CD4-positive, alpha-beta T cell treated with Interleukin-15 for 1 hour (primary cell): Measurements from ENCODE around the gene GSTA1.
"Not testable (repeated sequence)": the region's sequence is repeated elsewhere in the genome, so short reads cannot be mapped to it uniquely, and the experiment has no call there.

Experiments
- DNase-seq: peaks from one replicate; pipeline ENCODE4 v3.0.0-alpha.2; 2020

The GSTA1 gene

DNA sequence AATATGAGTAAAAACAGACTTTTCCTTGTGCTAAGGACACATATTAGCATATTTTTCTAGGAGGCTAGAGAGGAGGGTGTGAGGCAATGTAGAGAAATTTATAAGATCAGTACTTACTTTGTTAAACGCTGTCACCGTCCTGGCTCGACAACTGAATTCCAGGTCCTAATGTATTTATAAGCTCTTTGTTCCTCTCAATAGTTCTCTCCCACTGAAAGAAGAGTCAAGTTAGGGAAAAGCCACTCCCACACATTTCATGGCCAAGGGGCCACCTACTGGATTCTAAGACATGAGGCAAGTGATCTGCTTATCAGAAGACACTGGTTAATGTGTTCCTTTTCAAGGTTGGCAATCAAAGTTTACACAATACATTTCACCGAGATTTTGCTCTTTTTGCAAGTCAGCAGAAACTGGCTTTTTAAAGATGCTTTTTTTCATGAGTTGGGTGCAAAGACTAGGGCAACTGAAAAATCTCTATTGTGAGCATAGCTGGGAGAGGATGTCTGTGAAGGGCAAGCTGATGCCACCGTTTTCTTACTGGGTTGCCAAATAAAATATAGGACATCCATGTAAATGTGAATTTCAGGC lies at the start of gene GSTA1:
GSTA1 (minus strand) TSS at position 149 of the 588 bp plus-strand sequence. CDS start 4,549 bp downstream, outside the sequence.
- not testable (repeated sequence) for DNase-seq

DNA sequence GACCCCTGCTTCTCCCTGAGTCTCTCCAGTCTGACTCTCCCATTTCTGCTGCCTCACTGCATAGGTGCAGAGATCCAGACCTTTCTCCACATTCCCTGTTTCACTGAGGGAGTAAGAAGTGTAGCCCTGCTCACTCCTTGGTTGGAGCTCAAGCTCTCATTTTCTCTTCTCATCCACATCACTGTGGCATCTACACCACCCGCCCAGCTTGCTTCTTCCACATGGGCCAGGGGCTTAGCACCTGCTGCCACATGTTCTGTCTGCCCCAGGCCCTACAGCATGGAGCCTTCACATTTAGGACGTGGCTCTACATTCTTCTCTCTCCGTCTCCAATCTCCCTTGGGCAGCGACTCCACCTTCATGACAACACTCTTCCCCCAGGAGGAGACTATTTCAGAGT lies 45.5 kb upstream of the GSTA1 start:
- DNase-seq = no peak

GRCh38 chr6:52846002-52846401 lies 42.4 kb upstream of the GSTA1 start:
- DNase-seq = no peak

DNA sequence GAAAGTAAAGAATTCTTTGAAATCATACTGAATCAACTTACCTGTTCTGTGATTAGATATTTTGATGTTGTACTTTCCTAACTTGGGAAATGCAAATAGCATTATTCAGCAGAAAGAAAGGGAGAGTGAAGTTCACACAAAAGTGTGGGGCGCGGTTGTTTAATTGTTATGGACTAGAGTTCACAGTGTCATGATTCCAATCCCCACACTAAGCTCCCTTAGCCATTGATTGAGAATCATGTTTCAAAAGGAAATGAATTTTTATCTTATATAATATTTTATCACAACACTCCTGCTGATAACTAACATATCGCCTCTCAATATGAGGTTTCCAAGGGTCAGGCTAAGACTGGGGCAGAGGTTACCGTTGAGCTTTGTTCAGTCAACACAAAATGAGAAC lies 40.0 kb upstream of the GSTA1 start:
- DNase-seq = no peak

- no peak for DNase-seq
Measured at GRCh38 chr6:52840763-52841585, 37.4 kb upstream of the GSTA1 start, which contains the start of gene GSTA5. Gene GSTA5 (minus strand): TSS chr6:52840813.

GRCh38 chr6:52839124-52840055 lies 35.8 kb upstream of the GSTA1 start:
- DNase-seq = no peak

DNA sequence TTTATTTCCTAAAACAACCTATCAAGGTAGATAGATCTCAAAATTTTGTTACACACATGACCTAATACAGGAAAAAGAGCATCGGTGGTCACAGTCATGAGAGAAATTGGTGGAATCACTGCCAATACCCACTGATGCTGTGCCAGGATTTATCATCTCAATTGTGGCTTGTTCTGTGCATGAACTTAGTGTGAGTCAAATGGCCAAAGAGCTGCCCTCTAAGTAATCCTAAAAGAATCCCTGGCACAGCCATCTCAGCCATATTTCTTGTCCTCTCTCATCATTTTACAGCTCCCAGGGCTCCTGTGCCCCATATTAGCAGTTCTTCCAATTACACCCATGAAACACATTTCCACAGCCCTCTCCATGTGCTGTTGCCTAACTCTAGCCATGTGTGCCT lies 30.9 kb upstream of the GSTA1 start:
- no peak for DNase-seq

DNA sequence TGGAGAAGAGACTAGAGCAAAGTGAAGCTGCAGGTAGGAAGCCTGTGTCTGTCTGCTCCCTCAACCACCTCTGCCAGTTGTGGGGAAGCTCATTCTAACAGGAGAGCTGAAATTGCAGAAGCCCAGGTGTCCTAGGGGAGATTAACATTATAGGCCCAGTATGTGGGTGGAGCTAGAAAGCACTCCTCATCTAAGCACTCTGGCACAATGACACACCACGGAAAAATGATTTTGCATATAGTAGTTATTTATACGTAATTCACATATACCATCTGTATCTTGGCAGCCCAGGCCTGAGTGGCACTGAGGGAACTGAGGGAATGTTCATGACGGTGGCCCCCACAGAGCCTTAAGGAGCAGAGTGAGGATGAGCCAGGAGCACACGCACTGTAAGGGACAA lies 27.3 kb upstream of the GSTA1 start:
- not testable (repeated sequence) for DNase-seq

DNA sequence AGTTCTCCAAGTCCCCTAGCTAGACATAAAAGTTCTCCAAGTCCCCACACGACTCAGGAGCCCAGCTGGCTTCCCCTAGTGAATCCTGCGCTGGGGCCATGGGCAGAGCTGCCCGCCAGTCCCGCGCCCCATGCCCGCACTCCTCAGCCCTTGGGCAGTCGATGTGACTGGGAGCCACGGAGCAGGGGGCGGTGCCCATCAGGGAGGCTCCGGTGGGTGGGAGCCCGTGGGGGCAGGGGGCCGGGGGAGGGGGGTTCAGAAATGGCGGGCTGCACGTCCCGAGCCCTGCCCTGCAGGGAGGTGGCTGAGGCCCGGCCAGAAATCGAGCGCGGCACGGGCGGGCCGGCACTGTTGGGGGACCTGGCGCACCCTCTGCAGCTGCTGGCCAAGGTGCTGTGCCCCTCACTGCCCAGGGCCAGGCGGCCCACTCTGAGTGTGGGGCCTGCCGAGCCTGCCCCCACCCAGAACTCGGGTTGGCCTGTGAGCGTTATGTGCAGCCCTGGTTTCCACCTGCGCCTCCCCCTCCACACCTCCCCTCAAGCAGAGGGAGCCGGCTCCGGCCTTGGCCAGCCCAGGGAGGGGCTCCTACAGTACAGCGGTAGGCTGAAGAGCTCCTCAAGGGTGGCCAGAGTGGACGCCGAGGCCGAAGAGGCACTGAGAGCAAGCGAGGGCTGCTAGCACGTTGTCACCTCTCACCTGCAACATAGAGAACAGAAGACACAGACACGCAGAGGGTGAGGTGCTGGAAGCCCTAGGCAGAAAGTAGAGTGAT lies 25.6 kb upstream of the GSTA1 start:
- DNase-seq = no peak

DNA sequence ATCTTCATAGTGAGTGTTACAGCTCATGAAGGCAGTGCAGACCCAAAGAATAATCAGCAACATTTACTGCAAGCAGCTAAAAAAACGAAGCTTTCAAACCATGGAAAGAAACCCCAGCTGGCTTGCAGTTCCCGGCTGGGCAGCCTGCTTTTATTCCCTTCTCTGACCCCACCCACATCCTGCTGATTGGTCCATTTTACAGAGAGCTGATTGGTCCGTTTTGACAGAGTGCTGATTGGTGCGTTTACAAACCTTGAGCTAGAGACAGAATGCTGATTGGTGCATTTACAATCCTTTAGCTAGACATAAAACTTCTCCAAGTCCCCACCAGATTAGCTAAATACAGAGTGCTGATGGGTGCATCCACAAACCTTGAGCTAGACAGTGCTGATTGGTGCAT lies 25.0 kb upstream of the GSTA1 start:
- DNase-seq = not testable (repeated sequence)

- not testable (repeated sequence) for DNase-seq
Measured at GRCh38 chr6:52827073-52827783, 23.6 kb upstream of the GSTA1 start.

DNA sequence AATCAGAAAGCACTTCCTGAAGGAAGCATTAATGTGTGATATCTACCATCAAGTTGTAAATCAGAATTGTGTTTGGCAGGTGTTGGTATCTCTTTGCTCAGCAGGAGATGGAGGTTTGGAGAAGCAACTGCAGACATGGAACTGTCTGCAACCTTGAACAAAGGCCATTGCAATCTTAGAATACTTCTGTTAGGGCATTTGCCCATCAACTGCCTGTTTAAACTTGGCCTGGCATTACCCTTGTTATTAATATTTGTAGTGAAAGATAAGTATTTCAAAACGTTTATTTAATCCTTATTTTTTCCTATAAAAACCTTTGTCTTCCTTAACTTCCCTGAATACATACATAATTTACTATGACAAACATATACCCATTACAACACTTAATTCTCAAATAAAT lies 22.9 kb upstream of the GSTA1 start:
- DNase-seq = no peak

GRCh38 chr6:52825900-52826459 lies 22.4 kb upstream of the GSTA1 start:
- not testable (repeated sequence) for DNase-seq

- DNase-seq = not testable (repeated sequence)
Measured at GRCh38 chr6:52825270-52825793, 21.7 kb upstream of the GSTA1 start.

DNA sequence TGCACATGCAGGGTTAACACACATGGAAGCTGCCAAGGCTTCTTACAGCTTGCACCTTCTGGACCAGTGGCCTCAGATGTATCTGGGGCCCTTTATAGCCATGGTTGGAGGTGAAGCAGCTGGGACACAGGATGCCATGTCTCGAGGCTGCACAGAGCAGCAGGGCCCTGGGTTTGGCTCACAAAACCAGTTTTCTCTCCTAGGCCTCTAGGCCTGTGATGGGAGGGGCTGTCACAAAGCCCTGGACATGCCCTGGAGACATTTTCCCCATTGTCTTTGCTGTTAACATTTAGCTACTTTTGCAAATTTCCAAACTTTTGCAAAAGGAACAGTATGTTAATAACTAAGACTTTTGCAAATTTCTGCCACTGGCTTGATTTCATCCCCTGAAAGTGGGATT lies 18.2 kb upstream of the GSTA1 start:
- no peak for DNase-seq

- DNase-seq = no peak
Measured at GRCh38 chr6:52820198-52820597, 16.6 kb upstream of the GSTA1 start.

DNA sequence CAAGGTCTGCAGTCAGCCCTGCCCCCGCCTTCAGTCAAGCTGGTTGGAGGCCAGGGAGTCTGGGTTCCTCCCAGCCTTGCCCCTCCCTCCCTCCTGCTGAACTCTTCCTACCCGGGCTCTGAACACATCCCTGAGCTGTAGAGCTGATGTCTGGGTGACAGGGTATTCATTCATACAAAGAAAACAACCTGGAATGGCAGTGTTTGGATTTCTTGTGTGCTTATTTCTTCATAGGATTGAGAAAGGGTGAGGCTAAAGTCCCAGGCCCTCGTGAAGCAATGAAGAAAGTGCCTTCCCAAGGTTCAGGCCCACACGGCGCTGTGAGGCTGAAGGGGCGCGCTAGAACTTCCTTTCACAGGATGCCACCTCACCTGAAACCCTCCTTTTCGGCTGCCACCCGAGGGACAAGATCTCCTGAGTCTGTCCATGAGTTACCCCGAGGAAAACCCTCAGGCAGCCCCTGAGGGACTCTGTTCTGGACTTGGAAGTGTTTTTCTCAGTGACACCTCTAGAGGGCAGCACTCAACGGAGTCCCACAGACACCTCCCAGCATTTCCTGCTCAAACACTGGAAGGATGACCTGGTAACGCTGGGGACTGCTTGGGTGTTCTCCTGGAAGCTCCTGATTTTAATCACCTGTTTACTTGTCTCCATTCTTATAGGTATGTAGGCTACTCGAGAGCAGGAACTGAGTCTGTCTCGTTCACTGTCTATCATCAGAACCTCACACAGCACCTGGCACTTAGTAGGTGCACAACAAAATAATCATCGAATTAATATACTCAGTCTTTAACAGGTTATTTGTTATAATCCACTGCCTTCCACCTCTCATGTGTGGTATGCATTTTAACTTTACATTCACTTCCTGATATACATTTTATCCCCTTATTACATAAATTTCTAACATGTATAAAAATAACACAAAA lies 11.8 kb upstream of the GSTA1 start:
- DNase-seq = no peak

DNA sequence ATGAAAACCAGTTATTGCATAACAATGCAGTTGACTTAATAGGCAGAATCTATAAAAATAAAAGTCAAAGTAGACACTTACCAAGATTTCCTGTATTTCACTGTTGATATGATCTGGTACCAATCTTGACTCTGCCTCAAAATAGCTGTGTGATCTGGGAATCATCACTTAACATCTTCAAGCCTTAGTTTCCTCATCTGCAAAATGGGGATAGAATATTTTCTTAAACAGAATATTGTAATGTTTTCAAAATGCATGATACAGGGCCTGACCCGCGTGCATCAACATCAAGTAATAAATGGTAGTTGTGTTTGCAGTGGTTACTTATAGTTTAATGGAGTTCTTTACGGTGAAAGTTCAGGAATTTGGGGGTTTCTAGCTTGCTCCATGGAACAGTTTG lies 10.9 kb upstream of the GSTA1 start:
- DNase-seq = not testable (repeated sequence)

DNA sequence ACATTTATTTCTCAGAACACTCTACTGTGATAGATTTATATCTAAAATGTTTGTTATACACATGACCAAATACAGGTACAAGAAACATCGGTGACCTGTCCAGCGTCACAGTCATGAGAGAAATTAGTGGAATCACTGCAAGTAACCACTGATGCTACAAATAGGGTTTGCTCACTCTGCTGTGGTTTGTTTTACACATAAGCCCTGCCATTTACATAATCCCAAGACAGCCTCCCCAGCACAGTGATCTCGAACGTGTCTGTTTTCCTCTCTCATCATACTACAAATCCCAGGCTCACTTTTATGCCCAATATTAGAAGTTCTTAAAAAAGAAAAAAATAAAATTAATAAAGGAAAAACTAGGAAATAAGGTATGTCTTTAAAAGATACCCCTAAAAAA lies 6.2 kb upstream of the GSTA1 start:
- not testable (repeated sequence) for DNase-seq

DNA sequence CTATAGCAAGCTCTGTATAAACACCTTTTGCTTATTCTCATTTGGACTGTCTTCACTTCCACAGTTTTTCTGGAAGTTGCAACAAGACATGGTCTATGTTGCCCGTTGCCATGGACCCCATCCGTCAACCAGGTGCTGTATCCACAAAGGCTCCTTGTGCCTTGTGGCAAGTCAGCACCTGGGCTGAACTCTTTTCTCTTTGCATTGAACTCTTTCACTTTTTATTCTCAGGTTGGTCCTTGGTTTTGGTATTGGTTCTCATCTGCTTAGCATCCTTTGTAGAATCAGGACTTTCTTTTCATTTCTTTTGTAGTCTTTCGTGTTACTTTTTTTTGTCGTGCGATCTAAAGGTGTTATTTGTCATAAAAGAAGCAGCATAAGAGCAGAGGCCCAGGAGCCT lies 5.0 kb upstream of the GSTA1 start:
- no peak for DNase-seq
